ENCODE data around the gene NID2.

NID2 gene

GRCh38 chr14:52091928-52092327, 23.1 kb upstream of the NID2 start:
- in situ Hi-C loops (cut with MboI; ENCODE audit: low pct_unique_long_range_greater_than_20kb, low sequenced_read_pairs, unreplicated experiment), result no loop called here
- no peak for DNase-seq (ENCODE audit: low spot score)
- TF ChIP-seq CTCF (IDR thresholded peaks at IDR 0.05; ENCODE audit: extremely low read depth, insufficient read depth, missing control alignments), result no peak

GRCh38 chr14:52090936-52091335, 22.1 kb upstream of the NID2 start:
- TF ChIP-seq CTCF (IDR thresholded peaks at IDR 0.05; ENCODE audit: extremely low read depth, insufficient read depth, missing control alignments), result no peak
- no peak for DNase-seq (ENCODE audit: low spot score)
- in situ Hi-C loops (cut with MboI; ENCODE audit: low pct_unique_long_range_greater_than_20kb, low sequenced_read_pairs, unreplicated experiment), result no loop called here

GRCh38 chr14:52089218-52089617, 20.4 kb upstream of the NID2 start:
- in situ Hi-C loops (cut with MboI; ENCODE audit: low pct_unique_long_range_greater_than_20kb, low sequenced_read_pairs, unreplicated experiment), result no loop called here
- no peak for TF ChIP-seq CTCF (IDR thresholded peaks at IDR 0.05; ENCODE audit: extremely low read depth, insufficient read depth, missing control alignments)
- DNase-seq (ENCODE audit: low spot score), result no peak

- in situ Hi-C loops (cut with MboI; ENCODE audit: low pct_unique_long_range_greater_than_20kb, low sequenced_read_pairs, unreplicated experiment), result no loop called here
Measured at GRCh38 chr14:52086711-52087110, 17.9 kb upstream of the NID2 start.

GRCh38 chr14:52082903-52083302, 14.0 kb upstream of the NID2 start:
- in situ Hi-C loops (cut with MboI; ENCODE audit: low pct_unique_long_range_greater_than_20kb, low sequenced_read_pairs, unreplicated experiment), result no loop called here
- DNase-seq (ENCODE audit: low spot score), result no peak
- no peak for TF ChIP-seq CTCF (IDR thresholded peaks at IDR 0.05; ENCODE audit: extremely low read depth, insufficient read depth, missing control alignments)

More at GRCh38 chr14:52086711-52087110, 17.9 kb upstream of the NID2 start:
- no peak for DNase-seq (ENCODE audit: low spot score)
- no peak for TF ChIP-seq CTCF (IDR thresholded peaks at IDR 0.05; ENCODE audit: extremely low read depth, insufficient read depth, missing control alignments)

GRCh38 chr14:52081964-52082363, 13.1 kb upstream of the NID2 start:
- TF ChIP-seq CTCF (IDR thresholded peaks at IDR 0.05; ENCODE audit: extremely low read depth, insufficient read depth, missing control alignments), result no peak
- in situ Hi-C loops (cut with MboI; ENCODE audit: low pct_unique_long_range_greater_than_20kb, low sequenced_read_pairs, unreplicated experiment), result no loop called here

More at GRCh38 chr14:52081964-52082363, 13.1 kb upstream of the NID2 start:
- DNase-seq (ENCODE audit: low spot score), result no peak
